ENCODE measurements around the gene CADPS.

Gene CADPS

GRCh38 chr3:62732183-62732904, 142.9 kb downstream of the CADPS start:
- no peak for DNase-seq

GRCh38 chr3:62727981-62728380, 147.2 kb downstream of the CADPS start:
- DNase-seq = no peak

GRCh38 chr3:62727536-62727935, 147.7 kb downstream of the CADPS start:
- no peak for DNase-seq

- no peak for DNase-seq
Observed at GRCh38 chr3:62724503-62724902, 150.7 kb downstream of the CADPS start.

GRCh38 chr3:62723914-62724217, 151.3 kb downstream of the CADPS start:
- DNase-seq = no peak

- DNase-seq = no peak
Observed at GRCh38 chr3:62723166-62723913, 151.9 kb downstream of the CADPS start.

DNA sequence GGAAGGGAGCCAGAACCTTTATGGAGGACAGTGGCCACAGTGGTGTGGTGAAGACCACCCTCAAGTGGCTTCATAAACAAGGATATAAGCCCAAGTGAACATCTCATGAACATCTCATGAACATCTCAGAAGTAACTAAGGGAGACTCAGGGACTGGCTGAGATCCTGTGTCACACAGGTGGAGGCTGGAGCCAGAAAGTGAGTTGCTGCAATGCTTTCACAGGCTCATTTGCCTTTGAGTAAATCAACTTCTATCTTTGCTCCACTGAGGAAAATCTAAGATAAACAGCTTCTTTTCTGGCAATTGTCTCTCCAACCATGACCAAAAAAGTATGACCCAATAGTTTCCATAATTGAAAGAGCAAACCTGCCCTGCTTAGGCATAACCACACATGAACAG, 152.9 kb downstream of the CADPS start:
- no peak for DNase-seq

DNA sequence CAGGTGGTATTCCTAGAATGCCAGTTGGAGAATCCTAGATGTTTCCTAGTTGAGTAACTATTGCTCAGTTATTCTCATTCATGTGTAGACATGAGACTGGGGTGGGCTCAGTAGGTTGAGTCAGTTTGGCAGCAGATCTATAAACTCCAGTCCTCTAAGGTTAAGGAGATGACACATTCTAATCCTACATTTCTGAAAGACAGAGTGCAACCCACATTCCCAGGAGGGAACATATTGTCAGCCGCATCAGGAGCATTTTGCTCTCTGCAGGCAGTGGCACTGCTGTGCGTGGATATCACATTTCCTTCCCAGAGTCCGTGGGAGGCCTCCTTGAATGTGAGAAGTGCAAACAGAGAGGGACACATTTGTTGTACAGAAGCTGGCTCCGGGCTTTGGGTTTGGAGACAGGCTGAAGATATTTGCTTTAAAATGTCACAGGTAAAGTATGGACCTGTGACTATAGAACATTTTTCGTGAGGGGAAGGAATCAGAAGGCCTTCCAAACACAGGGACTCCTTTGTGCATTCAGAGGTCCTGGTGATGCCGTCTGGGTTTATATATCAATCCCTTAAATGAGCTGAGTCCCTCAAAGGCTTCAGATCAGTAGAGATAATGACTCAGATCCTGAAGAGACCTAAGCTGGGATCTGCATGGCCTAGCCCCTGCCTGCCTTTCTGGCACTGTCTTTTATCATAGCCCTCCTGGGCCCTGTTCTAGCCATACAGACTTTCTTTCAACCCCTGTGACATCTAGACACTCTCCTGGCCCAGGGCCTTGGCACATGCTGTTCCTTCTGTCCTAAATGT, 156.5 kb downstream of the CADPS start:
- no peak for DNase-seq

DNA sequence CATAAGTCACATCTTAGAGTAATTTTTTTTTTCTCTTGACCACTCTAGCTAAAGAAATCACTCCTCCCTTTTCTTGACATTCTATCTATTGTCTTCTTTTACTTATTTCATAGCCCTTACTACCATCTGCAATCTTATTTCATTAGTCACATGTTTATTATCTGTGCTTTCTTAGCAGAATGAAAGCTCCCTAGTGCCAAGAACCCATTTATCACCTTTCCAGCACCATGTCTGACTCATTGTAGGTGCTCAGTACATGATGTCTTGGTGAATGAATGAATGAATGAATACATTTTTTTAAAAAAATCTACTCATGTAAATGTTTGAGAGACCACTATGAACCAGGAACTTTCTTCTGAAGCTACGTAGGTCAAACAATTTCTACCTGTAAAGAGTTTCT, 157.2 kb downstream of the CADPS start:
- no peak for DNase-seq

GRCh38 chr3:62712746-62713145, 162.5 kb downstream of the CADPS start:
- no peak for DNase-seq

DNA sequence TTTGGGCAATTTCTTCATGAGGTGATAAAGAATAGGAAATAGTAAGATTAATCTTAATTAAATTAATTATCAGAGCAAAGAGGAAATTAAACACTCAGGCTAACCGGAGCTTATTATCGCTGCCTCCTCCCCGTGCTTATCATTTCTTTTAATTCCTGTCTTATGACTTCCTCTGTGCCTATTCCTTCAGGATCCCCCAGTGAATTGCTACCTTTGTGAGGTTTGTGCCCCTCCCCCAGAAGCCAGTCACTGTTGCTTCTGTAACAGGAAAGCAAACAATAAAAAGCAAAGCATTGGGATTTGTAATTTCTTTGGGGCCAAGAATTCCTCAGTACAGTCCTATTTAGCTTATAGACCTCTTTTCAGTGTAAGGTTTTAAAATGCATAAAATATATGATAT, 164.5 kb downstream of the CADPS start:
- DNase-seq = no peak

DNA sequence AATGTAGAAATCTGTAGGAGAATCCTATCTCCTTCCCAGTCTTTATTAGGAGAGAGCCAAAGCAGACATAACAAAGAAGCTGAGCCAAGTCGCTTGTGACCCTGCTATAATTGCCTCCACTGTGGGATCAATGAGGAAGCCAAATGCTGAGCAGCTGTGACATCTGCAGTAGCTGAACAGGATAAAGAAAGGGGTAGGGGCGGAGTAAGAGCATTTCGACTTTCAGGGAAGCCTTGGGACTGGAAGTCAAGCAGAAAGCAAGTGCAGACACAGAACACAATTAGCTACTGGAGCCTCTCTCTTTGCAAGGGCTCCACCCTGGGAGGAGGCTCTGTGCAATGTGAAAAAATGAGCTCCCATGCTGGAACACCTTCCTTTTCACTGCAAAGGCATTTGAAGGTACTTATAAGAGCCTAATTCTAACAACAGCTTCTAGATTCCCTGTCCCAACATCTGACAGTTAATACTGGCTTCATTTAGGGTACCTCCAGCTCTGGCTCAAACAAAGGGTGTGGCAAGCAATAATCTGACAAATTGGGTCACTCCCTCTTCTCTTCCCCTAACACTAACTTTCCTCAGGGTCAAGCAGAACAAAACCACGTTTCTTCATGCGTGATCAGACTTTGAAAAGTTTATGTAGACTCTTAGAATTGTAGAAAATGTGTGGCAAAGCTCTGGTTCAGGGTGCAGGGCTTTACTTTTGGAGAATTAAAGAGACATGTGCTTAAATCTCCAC, 166.4 kb downstream of the CADPS start:
- DNase-seq = no peak

- no peak for DNase-seq
Observed at GRCh38 chr3:62705721-62706120, 169.5 kb downstream of the CADPS start.

DNA sequence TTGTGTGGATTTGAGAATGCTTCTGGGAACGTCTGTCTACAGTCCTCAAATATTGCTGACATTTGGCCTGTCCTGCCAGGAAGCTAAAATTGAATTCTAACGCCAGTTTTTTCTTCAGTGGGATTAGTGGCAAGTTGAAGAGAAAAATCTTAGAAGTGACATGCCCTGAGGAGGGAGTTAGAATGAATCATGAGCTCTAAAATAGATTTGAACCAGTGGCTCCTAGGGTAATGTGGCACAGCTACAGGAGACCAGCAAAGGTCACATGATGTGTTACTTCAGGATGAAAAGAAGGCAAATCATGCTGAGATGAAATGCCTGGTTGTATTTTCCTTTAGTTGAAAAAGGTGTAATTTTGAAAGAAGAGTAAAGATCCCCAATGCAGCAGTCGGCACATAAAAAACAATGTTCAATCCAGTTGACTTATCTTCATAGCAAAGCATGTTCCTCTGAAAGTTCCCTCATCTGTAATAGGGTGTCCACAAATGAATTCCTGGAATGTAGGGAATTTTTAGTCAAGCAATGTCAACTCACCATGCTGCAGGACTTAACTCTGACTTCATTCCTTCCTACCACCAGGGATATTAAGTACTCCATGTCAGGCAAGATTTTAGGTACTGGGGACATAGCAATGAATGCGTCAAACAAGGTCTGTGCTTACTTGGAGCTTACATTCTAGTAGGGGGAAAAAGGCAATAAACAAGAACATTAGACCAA, 171.6 kb downstream of the CADPS start:
- no peak for DNase-seq

- DNase-seq = no peak
Observed at GRCh38 chr3:62700357-62700756, 174.9 kb downstream of the CADPS start.

DNA sequence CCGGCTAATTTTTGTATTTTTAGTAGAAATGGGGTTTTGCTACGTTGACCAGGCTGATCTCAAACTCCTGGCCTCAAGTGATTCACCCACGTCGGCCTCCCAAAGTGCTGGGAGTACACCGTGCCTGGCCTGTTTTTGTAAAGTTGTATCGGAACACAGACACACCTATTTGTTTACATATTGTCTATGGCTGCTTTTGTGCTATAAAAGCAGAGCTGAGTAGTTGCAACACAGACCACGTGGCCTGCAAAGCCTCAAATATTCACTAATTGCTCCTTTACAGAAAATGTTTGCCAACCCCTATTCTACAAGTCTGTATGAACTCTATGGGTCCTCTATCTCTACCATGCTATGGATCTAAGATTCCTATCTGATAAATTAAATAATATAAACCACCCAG, 175.5 kb downstream of the CADPS start:
- no peak for DNase-seq

- DNase-seq = no peak
Observed at GRCh38 chr3:62696011-62696410, 179.2 kb downstream of the CADPS start.

- no peak for DNase-seq
Observed at GRCh38 chr3:62688812-62689211, 186.4 kb downstream of the CADPS start.

- no peak for DNase-seq
Observed at GRCh38 chr3:62688050-62688449, 187.2 kb downstream of the CADPS start.

DNA sequence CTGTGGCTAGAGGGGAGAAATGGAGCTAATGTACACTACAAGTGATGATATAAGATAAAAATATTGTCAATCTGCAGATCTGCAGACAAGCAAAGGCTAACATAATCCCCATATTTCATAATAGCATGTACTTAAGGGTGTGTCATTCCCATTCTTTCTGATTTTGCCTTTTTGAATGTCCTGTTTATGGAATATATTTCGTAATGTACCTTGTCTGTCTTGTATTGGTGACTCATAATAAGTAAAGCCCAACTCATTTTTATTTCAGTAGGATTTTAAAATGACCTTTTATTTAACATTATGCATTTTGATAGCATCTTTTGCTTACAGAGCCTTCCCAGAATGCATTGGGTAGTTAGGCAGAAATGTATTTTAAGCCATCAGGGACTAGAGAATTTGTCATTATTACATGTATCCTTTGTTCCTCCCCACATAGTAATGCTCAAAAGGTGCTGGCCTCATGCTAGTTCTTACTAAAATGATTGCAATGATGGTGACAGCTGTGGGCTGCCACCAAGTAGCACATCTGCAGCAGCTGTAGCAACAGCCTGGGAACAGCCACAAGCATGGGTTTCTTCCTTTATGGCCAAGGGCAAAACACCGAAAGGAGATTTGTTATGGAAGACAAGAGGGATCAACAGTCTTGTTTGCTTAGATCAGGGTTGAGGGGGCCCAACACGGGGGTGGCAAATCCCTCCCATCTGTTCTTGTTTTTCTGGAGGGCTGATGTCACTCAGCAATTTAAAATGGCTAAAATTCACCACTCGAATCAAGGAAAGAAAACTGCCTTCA, 188.5 kb downstream of the CADPS start:
- DNase-seq = no peak

DNA sequence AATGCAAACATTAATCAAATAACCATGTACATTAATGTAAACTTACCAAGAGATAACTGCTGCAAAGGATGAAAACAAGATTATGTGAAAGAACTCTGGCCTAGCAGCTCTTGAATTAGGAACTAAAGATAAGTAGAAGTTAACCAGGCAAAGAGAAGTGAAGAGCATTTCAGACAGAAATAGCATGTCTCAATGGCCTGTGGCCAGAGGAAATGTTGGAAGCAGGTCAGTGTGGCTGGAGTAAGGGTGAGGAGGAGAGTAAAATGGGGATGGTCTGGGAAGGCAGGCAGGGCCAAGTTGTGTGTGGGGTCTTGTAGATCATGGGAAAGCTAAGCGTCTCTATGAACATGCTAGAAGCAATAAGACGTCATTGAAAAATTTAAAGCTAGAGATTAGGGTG, 192.4 kb downstream of the CADPS start:
- no peak for DNase-seq

GRCh38 chr3:62679988-62680387, 195.2 kb downstream of the CADPS start:
- no peak for DNase-seq

Data from GF-D8 (cell line).